Mucosa of rectum (tissue), 2 donors: Measurements from ENCODE around the gene RPS10.
"Not testable (repeated sequence)": the region's sequence is repeated elsewhere in the genome, so short reads cannot be mapped to it uniquely, and the experiment has no call there.

Experiments used
- H3K27ac ChIP-seq, 2 donors: one replicate each; pipeline ENCODE4 v1.7.0; 2013; ENCODE audit warnings: inconsistent platforms in 2 of 2, low read depth in 2 of 2, low read length in 2 of 2
- H3K27me3 ChIP-seq, 2 donors: one replicate each; pipeline ENCODE4 v1.7.0; 2013; ENCODE audit warnings: low read length in 2 of 2; ENCODE audit not compliant: control insufficient read depth in 2 of 2, insufficient read depth in 2 of 2
- H3K36me3 ChIP-seq, 2 donors: one replicate each; pipeline ENCODE4 v1.7.0; 2013; ENCODE audit warnings: low read length in 2 of 2; ENCODE audit not compliant: control insufficient read depth in 2 of 2, insufficient read depth in 2 of 2
- H3K4me1 ChIP-seq, 2 donors: one replicate each; pipeline ENCODE4 v1.7.0; 2013; ENCODE audit warnings: low read length in 2 of 2, mild to moderate bottlenecking in 1 of 2; ENCODE audit not compliant: control insufficient read depth in 2 of 2, insufficient read depth in 2 of 2
- H3K4me3 ChIP-seq, 2 donors: one replicate each; pipeline ENCODE4 v1.7.0; 2013; ENCODE audit warnings: low read length in 2 of 2
- H3K9ac ChIP-seq, 2 donors: one replicate each; pipeline ENCODE4 v1.7.0; 2013; ENCODE audit warnings: low read length in 2 of 2, low read depth in 1 of 2, mild to moderate bottlenecking in 1 of 2
- H3K9me3 ChIP-seq, 2 donors: one replicate each; pipeline ENCODE4 v1.7.0; 2013; ENCODE audit warnings: low read length in 2 of 2; ENCODE audit not compliant: control insufficient read depth in 2 of 2
- donor health status: healthy.
- donor health status: Normal muscosa, but diverticular disease.

The RPS10 gene

DNA sequence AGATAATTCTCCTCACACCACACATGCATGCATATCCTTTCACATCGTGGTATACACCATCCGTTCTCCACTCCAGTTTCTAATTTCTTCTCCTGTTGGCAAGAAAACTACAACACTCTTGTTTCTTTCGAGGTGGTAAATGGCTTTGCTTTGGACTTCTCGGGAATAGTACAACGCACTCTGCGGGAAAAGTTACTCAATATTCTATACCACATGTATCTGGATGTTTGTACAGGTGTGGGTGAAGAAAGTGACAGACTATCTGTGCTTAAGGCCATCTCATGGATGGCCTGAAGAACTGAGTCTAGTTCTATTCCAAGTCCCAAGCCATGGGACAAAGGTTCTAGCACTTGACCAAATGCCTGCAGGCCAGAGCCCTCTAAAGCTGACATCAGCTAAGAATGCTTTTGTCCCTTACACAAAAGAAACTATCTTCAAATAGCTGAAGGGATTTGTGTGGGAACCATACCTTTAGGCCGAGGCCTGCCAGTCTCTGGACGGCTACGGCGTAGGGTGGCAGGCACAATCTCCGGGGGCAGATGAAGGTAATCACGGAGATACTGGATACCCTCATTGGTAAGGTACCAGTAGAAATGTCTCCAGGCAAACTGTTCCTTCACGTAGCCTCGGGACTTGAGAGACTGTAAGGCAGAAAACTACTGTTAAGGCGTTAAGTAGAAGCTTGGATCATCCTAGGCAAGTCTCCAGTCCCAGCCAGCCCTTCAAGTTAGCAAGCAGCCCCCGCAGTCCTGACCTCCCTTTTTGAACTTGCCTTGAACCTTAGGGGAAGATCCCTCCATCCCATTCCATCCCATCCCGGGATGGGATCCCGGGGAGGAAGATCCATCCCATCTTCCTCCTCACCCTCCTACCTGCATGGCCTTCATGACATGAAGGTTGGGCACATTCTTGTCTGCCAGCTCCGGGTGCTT is 1.4 kb downstream of the RPS10 start:
- H3K36me3 ChIP-seq, result peaks cover 39 to 46% of the 10 kb centered on the region in 2 donors
- peak overlapping the region; percentile 92 to 97 for H3K4me3 ChIP-seq
- peak overlapping the region; percentile 89 to 99 for H3K9ac ChIP-seq

DNA sequence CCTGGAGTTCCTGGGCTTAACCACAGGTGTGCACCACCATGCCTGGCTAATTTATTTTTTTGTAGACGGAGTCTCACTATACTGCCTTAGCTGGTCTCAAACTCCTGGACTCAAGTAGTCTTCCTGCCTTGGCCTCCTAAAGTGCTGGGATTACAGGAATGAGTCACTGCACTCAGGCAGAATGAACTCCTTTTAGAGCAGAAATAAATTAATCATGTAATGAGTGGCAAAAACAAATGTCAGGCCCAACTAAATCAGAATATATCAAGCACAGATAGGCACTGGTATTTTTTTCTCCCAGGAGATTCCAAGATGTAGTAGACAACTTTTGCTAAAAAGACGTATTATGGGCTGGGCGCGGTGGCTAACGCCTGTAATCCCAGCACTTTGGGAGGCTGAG is 2.6 kb downstream of the RPS10 start:
- Histone ChIP-seq H3K4me1 (peaks cover 8 to 12% of the 10 kb centered on the region in 2 donors), H3K9me3 (no peaks in the 10 kb centered on the region), H3K27me3 (no peaks in the 10 kb centered on the region), H3K27ac (no peak overlapping the region), H3K36me3 (peaks cover 44 to 53% of the 10 kb centered on the region in 2 donors), H3K4me3 (no peak overlapping the region), H3K9ac (no peak overlapping the region)

More for the DNA sequence above, 1.4 kb downstream of the RPS10 start:
- peaks cover 8 to 12% of the 10 kb centered on the region in 2 donors for H3K4me1 ChIP-seq
- H3K27ac ChIP-seq, result no peak overlapping the region
- H3K9me3 ChIP-seq, result no peaks in the 10 kb centered on the region
- no peaks in the 10 kb centered on the region for H3K27me3 ChIP-seq

DNA sequence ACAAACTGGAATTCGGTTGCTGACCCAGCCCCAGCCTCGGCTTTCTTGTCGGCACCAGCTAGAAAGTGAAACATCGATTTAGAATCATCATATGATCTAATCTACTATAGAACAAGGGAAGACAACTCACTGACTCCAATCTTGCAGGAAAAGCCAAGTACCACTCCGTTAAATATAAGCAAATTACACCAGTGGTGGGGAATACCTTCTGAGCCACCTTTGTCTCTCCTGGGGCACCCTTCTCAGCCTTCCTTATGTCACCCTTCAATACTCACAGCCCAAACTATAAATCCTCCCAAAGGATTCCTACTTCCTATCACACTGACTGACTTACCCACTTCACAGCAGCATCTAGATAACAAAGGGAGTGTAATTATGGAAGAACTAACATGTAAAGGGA is 7.5 kb downstream of the RPS10 start:
- H3K9me3 ChIP-seq, result no peaks in the 10 kb centered on the region
- H3K27me3 ChIP-seq, result no peaks in the 10 kb centered on the region
- H3K9ac ChIP-seq, result no peak overlapping the region
- H3K4me3 ChIP-seq, result no peak overlapping the region
- no peak overlapping the region for H3K27ac ChIP-seq
- H3K4me1 ChIP-seq, result peaks cover 7 to 8% of the 10 kb centered on the region in 2 donors
- H3K36me3 ChIP-seq, result peaks cover 48 to 60% of the 10 kb centered on the region in 2 donors

DNA sequence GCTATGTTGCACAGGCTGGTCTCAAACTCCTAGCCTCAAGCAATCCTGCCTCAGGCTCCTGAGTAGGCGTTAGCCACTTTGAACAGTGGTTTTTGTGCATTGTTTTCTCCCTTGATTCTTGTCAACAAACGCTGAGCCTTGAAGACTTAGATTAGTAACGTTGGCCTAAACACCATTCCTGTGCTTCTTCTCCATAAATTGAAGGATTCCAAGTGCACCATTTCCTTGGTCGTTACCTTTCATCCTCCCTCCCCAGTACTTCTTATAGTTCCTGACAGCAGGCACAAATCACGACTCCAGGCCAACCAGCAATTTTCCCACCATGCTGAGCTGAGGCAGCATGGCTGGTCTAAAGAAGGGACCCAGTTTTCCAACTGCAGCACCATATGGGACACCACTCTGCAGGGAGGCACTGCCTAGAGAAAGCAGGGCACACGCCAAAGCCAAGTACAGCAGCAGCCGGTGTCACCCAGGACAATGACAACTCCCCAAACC is 8.9 kb downstream of the RPS10 start:
- H3K4me3 ChIP-seq, result no peak overlapping the region
- H3K4me1 ChIP-seq, result peaks cover 7 to 8% of the 10 kb centered on the region in 2 donors
- H3K36me3 ChIP-seq, result peaks cover 35 to 47% of the 10 kb centered on the region in 2 donors
- H3K9me3 ChIP-seq, result no peaks in the 10 kb centered on the region
- no peak overlapping the region for H3K9ac ChIP-seq
- H3K27me3 ChIP-seq, result no peaks in the 10 kb centered on the region
- no peak overlapping the region for H3K27ac ChIP-seq

DNA sequence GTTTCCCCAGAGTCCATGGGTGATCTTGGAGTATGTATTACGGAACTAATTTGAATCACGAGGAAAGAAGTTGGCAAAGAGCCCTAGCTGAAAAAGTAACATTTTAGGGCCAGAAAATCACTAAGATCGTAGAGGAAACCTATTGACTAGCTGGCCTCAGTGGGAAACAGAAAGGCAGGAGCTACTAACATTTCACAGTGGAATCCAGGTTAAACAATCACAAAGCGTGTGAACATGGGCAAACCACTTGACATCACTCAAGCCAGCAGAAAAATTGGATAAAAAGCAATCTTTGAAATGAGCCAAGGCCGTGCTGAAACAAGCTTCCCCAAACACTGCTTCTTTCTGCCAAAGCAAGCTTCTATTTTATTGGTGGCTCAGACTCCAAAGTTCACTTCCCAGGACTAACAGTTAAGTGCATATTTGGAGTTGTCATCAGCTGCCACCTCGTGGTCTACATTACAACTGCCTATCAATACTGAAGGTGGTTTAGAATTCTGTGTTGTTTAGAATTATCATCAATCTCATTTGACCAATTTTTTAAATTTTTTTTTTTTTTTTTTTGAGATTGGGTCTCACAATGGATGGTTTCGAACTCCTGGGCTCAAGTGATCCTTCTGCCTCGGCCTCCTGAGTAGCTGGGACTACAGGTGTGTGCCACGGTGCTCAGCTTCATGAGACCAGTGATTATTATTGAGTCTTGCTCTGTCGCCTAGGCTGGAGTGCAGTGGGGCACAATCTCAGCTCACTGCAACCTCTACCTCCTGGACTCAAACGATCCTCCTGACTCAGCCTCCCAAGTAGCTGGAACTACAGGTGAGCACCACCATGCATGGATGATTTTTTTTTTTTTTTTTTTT is 10.6 kb downstream of the RPS10 start:
- Histone ChIP-seq H3K36me3 (peaks cover 27 to 34% of the 10 kb centered on the region in 2 donors), H3K9ac (peak overlapping the region; percentile 15 to 26), H3K27me3 (no peaks in the 10 kb centered on the region), H3K4me3 (peak overlapping the region in 1 of 2 donors; percentile 4), H3K27ac (peak overlapping the region; percentile 57 to 60), H3K9me3 (no peaks in the 10 kb centered on the region), H3K4me1 (peaks cover 7 to 8% of the 10 kb centered on the region in 2 donors)

DNA sequence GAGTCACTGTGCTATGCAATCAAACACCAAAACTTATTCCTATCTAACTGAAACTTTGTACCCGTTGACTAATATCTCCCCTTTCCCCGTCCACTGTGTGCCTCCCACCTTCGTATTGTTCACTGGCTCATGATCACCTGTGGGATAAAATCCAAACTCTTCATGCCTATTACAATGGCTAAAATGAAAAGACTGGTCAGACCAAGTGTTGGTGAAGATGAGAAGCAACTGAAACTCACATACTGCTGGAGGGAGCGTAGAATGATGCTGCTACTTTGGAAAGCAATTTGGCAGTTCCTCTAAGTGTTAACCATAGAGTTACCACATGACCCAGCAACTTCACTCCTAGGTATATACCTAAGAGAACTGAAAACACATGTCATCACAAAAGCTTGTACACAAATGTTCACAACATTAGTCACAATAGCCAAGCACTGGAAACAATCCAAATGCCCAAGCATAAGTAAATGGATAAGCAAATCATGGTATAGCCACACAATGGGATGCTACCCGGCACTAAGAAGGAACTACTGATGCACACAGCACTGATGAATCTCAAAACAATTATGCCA is 13.1 kb downstream of the RPS10 start:
- no peak overlapping the region for H3K4me3 ChIP-seq
- no peak overlapping the region for H3K9ac ChIP-seq
- H3K4me1 ChIP-seq, result peaks cover 7 to 8% of the 10 kb centered on the region in 2 donors
- H3K9me3 ChIP-seq, result no peaks in the 10 kb centered on the region
- H3K36me3 ChIP-seq, result peaks cover 9 to 15% of the 10 kb centered on the region in 2 donors
- no peaks in the 10 kb centered on the region for H3K27me3 ChIP-seq
- no peak overlapping the region for H3K27ac ChIP-seq

DNA sequence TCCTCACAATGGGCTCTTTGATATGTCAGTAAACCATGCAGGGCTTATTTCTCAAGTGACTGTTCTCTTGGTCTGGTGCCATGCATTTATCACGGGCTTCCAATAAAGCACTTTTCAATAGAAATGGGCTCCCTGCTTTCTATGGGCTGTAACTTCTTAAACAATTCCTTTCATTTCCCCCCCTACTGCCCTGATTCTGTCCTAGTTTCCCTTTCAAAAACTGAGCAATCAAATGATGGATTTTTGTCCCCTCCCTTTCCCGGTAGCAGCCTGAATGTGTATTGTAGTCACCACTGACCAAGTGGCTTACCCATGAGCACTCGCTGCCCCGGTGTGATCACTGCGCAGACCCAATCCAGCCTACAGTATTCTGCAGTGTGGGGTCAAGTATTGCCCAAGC is 13.9 kb downstream of the RPS10 start:
- Histone ChIP-seq H3K4me1 (peaks cover 7 to 8% of the 10 kb centered on the region in 2 donors), H3K27ac (no peak overlapping the region), H3K9me3 (no peaks in the 10 kb centered on the region), H3K36me3 (peaks cover 3 to 8% of the 10 kb centered on the region in 2 donors), H3K4me3 (no peak overlapping the region), H3K9ac (no peak overlapping the region), H3K27me3 (no peaks in the 10 kb centered on the region)

DNA sequence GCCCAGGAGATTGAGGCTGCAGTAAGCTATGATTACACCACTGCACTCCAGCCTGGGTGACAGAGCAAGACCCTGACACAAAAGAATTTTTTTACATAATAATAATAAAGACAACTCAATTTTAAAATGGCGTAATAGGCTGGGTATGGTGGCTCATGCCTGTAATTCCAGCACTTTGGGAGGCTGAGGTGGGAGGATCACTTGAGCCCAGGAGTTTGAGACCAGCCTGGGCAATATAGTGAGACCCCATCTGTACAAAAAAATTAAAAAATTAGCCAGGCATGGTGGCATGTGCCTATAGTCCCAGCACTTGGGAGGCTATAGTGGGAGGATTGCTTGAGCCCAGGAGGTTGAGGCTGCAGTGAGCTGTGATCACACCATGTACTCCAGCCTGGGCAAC is 18.0 kb downstream of the RPS10 start:
- H3K9ac ChIP-seq, H3K27ac ChIP-seq, H3K36me3 ChIP-seq, H3K4me3 ChIP-seq, H3K27me3 ChIP-seq, H3K4me1 ChIP-seq, H3K9me3 ChIP-seq: not testable (repeated sequence)

DNA sequence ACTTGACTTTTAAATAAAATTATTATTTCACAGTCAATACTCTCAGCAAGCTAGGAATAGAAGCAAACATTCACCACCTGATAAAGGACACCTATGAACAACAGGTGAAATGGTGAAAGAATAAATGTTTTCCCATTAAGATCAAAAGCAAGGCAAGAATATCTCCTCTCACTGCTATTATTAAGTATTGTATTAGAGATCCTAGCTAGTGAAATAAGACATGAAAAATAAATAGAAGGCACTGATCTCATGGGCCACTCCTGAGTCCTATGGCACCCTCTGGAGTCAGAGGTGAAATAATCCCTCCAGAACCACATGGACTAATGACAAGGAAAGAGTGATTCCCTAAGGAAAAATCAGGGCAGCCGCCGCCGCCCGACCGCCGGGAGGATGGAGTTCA is 29.4 kb downstream of the RPS10 start:
- H3K27me3 ChIP-seq, result no peaks in the 10 kb centered on the region
- peaks cover 6 to 8% of the 10 kb centered on the region in 2 donors for H3K4me1 ChIP-seq
- H3K9me3 ChIP-seq, result no peaks in the 10 kb centered on the region
- H3K9ac ChIP-seq, result no peak overlapping the region
- no peak overlapping the region for H3K4me3 ChIP-seq
- no peak overlapping the region for H3K27ac ChIP-seq
- no peaks in the 10 kb centered on the region for H3K36me3 ChIP-seq
